Memory B cell (primary cell): ENCODE data around the gene ARFGEF2.

Source experiments
- ATAC-seq: fragments of 150-1000 bp; cut with Tn5 transposase; 2 replicates; pipeline ENCODE4 v1.10.0; 2021; ENCODE audit warnings: low read depth, mild to moderate bottlenecking, moderate library complexity
- DNase-seq, 2 donors: peaks; one replicate each; pipeline ENCODE4 v3.0.0; 2022; ENCODE audit warnings: low spot score in 2 of 2
- H3K27ac Mint-ChIP-seq: one replicate; pipeline ENCODE4 v1.8.0; 2022; ENCODE audit warnings: mild to moderate bottlenecking, moderate library complexity, mixed read lengths
- H3K27me3 Mint-ChIP-seq: one replicate; pipeline ENCODE4 v1.8.0; 2022; ENCODE audit warnings: mixed read lengths
- H3K36me3 Mint-ChIP-seq: one replicate; pipeline ENCODE4 v1.8.0; 2022; ENCODE audit warnings: mild to moderate bottlenecking, mixed read lengths
- H3K4me1 Mint-ChIP-seq: one replicate; pipeline ENCODE4 v1.8.0; 2022; ENCODE audit warnings: mixed read lengths
- H3K4me3 Mint-ChIP-seq: one replicate; pipeline ENCODE4 v1.8.0; 2022; ENCODE audit warnings: mild to moderate bottlenecking, moderate library complexity, mixed read lengths
- H3K9me3 Mint-ChIP-seq: one replicate; pipeline ENCODE4 v1.8.0; 2022; ENCODE audit warnings: mixed read lengths

The ARFGEF2 gene

DNA sequence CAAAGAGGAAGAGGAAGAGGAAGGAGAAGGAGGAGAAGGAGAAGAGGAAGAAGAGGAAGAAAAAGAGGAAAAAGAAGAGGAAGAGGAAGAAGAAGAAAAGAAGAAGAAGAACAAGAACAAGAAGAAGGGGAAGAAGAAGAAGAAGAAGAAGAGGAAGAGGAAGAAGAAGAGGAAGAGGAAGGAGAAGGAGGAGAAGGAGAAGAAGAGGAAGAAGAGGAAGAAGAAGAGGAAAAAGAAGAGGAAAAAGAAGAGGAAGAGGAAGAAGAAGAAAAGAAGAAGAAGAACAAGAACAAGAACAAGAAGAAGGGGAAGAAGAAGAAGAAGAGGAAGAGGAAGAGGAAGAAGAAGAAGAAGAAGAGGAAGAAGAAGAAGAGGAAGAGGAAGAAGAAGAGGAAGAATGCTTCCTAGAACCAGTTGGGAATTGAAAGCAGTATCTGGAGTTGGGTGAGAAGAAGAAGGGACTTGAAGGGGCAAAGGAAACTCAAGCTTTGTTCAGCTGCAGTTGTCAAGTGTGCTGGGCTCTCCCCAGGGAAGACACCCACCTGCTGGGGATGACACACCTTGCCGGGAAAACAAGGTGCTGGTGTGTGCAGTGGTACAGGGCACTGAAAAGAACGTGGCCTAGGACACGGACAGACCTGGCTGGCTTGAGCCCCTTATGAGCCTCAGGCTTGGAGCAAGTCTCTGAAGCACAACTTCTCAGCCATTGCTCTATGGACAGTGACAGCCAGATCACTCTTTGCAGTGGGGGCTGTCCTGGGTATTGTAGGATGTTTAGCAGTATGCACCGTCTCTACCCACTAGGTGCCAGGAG lies 30.1 kb upstream of the ARFGEF2 start:
- no peak overlapping the region for H3K4me3 Mint-ChIP-seq
- DNase-seq = no peak
- peak; percentile 72 for ATAC-seq
- H3K27me3 Mint-ChIP-seq = no peaks in the 10 kb centered on the region
- peaks cover 8% of the 10 kb centered on the region for H3K9me3 Mint-ChIP-seq
- peak overlapping the region; percentile 48 for H3K27ac Mint-ChIP-seq
- peaks cover 2% of the 10 kb centered on the region for H3K36me3 Mint-ChIP-seq
- peaks cover 28% of the 10 kb centered on the region for H3K4me1 Mint-ChIP-seq

DNA sequence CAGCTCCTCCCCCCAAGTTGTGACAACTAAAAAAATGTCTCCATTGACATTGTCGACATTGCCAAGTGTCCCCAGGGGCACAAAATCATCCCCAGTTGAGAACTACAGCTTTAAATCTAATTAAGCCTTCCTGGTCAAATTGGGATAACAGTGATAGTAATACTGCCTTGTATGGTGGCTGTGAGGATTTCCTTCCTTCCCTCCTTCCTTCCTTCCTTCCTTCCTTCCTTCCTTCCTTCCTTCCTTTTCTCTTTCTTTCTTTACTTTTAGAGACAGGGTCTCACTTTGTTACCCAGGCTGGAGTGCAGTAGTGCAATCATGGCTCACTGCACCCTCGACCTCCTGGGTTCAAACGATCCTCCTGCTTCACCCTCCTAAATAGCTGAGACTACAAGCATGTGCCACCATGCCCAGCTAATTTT lies 29.5 kb upstream of the ARFGEF2 start:
- H3K27me3 Mint-ChIP-seq = no peaks in the 10 kb centered on the region
- H3K4me3 Mint-ChIP-seq = no peak overlapping the region
- H3K4me1 Mint-ChIP-seq = peaks cover 31% of the 10 kb centered on the region
- DNase-seq (no peak), ATAC-seq (no peak)
- H3K27ac Mint-ChIP-seq = peak overlapping the region; percentile 31
- H3K36me3 Mint-ChIP-seq = peaks cover 2% of the 10 kb centered on the region
- H3K9me3 Mint-ChIP-seq = peaks cover 8% of the 10 kb centered on the region

DNA sequence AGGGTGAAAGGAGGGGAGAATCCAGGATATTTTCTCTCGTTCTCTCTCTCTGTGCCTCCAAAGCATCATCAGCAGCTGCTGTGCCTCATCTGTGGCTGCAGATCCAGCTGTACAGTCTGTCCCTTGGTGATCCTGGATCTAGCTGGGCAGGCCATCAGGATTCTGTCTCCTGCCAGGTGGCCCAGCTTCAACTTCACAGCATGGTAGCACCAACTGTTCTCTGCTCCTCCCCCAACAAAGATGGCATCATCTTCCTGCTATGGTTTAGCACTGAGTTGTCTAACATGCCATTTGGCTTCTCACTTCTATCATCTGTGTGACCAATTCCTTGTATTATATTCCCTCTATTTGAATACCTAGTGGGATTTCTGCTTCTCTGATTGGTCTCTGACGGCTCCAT lies 28.6 kb upstream of the ARFGEF2 start:
- DNase-seq (no peak), ATAC-seq (no peak)
- Mint-ChIP-seq H3K4me3 (no peak overlapping the region), H3K36me3 (peaks cover 2% of the 10 kb centered on the region), H3K4me1 (peaks cover 36% of the 10 kb centered on the region), H3K27ac (no peak overlapping the region), H3K9me3 (peaks cover 8% of the 10 kb centered on the region), H3K27me3 (no peaks in the 10 kb centered on the region)

DNA sequence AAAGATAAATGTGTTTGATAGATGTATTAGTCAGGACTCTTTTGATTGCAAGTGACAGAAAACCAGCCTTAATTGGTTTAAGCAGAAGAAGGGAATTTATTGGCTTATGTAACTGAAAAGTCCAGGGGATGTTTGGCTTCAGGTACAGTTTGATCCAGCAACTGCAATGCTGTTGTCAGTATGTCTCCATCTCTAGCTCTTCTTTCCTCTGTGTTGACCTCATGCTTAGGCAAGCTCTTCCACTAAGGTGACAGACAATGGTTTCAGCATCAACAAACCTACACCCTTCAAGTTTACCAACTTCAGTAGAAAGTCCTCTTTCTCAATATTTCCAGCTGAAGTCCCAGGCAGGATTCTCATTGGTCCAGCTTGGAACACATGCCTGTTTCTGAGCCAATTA lies 28.1 kb upstream of the ARFGEF2 start:
- Mint-ChIP-seq H3K4me3 (no peak overlapping the region), H3K27me3 (no peaks in the 10 kb centered on the region)

DNA sequence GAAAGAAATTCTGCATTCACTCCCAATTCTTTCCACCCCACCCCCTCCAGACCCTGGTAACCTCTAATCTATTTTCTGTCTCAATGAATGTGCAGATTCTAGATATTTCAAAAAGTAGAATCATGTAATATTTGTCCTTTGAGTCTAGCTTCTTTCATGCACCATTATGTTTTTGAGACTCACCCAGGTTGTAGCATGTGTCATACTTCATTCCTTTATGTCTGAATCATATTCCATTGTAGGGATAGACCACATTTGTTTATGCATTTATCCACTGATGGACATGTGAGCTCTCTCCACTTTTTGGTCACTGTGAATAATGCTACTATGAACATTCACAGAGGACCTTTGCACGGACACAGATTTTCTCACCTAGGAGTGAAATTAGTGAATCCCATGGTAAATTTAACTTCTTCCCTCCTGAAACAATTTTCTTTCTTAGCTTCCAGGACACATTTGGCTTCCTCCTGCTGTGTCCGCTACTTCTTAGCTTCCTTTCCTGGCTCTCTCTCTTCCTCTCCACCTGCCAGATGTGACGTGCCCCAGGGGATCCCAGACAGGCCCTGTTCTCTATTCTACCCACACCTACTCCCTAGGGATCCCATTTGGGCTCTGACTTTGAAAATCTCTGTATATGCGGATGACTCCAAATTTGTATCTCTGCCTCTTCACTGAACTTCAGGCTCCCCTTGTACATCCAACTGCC lies 24.1 kb upstream of the ARFGEF2 start:
- ATAC-seq (peak; percentile 69), DNase-seq (no peak)
- peaks cover 27% of the 10 kb centered on the region for H3K4me1 Mint-ChIP-seq

More for the DNA sequence above, 28.1 kb upstream of the ARFGEF2 start:
- Mint-ChIP-seq H3K36me3 (peaks cover 2% of the 10 kb centered on the region), H3K9me3 (peaks cover 8% of the 10 kb centered on the region), H3K27ac (no peak overlapping the region), H3K4me1 (peaks cover 41% of the 10 kb centered on the region)
- DNase-seq = no peak
- ATAC-seq = no peak

DNA sequence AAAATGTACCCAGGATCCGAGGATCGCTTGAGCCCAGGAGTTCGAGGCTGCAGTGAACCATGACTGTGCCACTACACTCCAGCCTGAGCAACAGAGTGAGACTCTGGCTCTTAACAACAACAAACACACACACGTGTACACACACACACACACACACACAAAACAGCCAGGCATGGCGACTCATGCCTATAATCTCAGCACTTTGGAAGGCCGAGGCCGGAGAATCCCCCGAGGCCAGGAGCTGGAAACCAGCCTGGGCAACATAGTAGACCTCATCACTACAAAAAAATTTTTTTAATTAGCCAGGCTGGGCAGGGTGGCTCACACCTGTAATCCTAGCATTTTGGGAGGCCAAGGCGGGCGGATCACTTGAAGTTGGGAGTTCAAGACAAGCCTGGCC lies 23.3 kb upstream of the ARFGEF2 start:
- DNase-seq (no peak), ATAC-seq (no peak)
- no peaks in the 10 kb centered on the region for H3K27me3 Mint-ChIP-seq
- H3K27ac Mint-ChIP-seq = no peak overlapping the region
- peak overlapping the region; percentile 15 for H3K4me3 Mint-ChIP-seq
- peaks cover 1% of the 10 kb centered on the region for H3K9me3 Mint-ChIP-seq
- peaks cover 24% of the 10 kb centered on the region for H3K4me1 Mint-ChIP-seq
- no peaks in the 10 kb centered on the region for H3K36me3 Mint-ChIP-seq

More for the DNA sequence above, 24.1 kb upstream of the ARFGEF2 start:
- H3K27me3 Mint-ChIP-seq = no peaks in the 10 kb centered on the region
- H3K9me3 Mint-ChIP-seq = peaks cover 1% of the 10 kb centered on the region
- H3K4me3 Mint-ChIP-seq = peak overlapping the region; percentile 15
- no peaks in the 10 kb centered on the region for H3K36me3 Mint-ChIP-seq
- H3K27ac Mint-ChIP-seq = no peak overlapping the region

DNA sequence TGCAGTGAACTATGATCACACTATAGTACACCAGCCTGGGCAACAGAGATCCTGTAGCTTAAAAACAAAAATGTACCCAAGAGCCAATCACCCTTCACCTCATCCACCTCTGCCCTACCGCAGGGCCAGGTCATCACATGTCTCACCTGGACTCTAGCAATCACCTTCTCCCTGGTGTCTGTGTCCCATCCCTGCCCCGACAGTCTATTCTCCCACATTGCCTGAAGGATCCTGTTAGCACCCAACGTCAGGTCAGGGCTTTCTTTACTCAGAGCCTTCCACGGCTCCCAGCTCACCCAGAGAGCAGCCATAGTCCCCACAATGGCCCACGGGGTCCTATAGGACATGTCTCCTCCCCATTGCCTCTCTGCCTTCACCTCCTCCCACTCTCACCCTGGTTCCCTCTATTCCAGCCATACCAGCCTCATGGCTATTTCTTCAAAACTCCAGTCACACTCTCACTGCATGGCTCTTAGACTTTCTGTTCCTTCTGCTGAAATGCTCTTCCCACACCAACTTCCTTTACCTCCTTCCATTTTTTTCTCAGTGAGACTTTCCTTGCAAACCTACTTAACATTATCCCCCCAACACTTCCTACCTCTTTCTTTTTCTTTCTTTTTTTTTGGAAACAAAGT lies 22.5 kb upstream of the ARFGEF2 start:
- Mint-ChIP-seq H3K27me3 (no peaks in the 10 kb centered on the region), H3K27ac (no peak overlapping the region), H3K4me1 (peaks cover 24% of the 10 kb centered on the region), H3K9me3 (no peaks in the 10 kb centered on the region), H3K4me3 (peak overlapping the region; percentile 1), H3K36me3 (no peaks in the 10 kb centered on the region)
- DNase-seq (no peak), ATAC-seq (no peak)

DNA sequence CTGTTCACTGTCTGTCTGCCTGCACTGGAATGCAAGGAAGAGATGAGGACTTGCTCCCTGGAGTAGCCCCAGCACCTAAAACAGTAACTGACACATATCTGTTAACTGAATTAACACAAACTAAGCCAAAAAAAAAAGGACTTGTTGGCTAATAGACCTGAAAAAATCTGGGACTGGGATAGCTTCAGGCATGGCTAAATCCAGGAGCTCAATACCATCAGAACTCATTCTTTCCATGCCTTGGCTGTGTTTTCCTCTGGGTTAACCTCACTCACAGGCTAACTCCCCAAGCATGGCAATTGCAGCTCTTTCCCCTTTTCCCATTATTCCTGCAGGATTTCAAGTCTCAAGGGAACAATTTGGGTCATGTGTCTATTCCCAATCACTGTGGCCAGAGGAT lies 21.6 kb upstream of the ARFGEF2 start:
- DNase-seq (no peak), ATAC-seq (no peak)
- peaks cover 30% of the 10 kb centered on the region for H3K4me1 Mint-ChIP-seq
- H3K4me3 Mint-ChIP-seq = no peak overlapping the region
- H3K27me3 Mint-ChIP-seq = no peaks in the 10 kb centered on the region
- H3K27ac Mint-ChIP-seq = no peak overlapping the region
- no peaks in the 10 kb centered on the region for H3K9me3 Mint-ChIP-seq
- H3K36me3 Mint-ChIP-seq = no peaks in the 10 kb centered on the region

DNA sequence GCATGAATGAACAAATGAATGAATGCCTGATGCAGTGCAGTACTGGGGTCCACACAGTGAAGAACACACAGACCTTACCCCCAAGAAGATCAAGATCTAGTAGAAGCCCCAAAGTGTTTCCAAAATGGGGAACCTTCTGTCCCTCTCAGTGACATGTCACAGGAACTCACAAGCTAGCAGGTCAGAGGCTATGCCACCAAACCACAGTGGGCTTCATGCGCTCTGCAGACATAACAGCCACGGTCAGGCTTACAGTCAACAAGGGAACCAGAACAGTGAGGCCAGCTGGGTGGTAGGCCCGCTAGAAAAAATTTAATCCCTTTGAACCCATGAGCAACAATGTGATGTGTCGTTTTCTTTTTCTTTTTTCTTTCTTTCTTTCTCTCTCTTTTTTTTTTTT lies 20.2 kb upstream of the ARFGEF2 start:
- DNase-seq = no peak
- peaks cover 32% of the 10 kb centered on the region for H3K4me1 Mint-ChIP-seq
- no peak overlapping the region for H3K4me3 Mint-ChIP-seq
- no peaks in the 10 kb centered on the region for H3K9me3 Mint-ChIP-seq
- H3K36me3 Mint-ChIP-seq = no peaks in the 10 kb centered on the region
- no peaks in the 10 kb centered on the region for H3K27me3 Mint-ChIP-seq
- no peak overlapping the region for H3K27ac Mint-ChIP-seq
- ATAC-seq = no peak

DNA sequence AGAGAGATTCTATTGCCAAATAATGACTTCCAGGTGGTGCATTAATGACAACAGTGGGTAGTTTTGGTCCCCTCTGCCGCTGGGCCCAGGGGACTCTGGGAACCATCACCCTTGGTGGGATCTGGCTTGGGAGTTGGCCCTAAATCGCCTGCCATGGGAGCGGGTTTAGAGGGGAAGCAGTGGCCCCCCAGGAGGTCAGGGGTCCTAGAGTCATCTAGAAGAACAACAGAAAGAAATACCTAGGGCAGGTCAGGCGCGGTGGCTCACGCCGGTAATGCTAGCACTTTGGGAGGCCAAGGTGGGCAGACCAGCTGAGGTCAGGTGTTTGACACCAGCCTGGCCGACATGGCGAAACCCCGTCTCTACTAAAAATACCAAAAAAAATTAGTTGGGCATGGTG lies 17.8 kb upstream of the ARFGEF2 start:
- H3K9me3 Mint-ChIP-seq = no peaks in the 10 kb centered on the region
- H3K27ac Mint-ChIP-seq = no peak overlapping the region
- H3K4me1 Mint-ChIP-seq = peaks cover 23% of the 10 kb centered on the region
- H3K27me3 Mint-ChIP-seq = no peaks in the 10 kb centered on the region
- DNase-seq = no peak
- H3K36me3 Mint-ChIP-seq = no peaks in the 10 kb centered on the region
- no peak for ATAC-seq
- H3K4me3 Mint-ChIP-seq = peak overlapping the region; percentile 16

DNA sequence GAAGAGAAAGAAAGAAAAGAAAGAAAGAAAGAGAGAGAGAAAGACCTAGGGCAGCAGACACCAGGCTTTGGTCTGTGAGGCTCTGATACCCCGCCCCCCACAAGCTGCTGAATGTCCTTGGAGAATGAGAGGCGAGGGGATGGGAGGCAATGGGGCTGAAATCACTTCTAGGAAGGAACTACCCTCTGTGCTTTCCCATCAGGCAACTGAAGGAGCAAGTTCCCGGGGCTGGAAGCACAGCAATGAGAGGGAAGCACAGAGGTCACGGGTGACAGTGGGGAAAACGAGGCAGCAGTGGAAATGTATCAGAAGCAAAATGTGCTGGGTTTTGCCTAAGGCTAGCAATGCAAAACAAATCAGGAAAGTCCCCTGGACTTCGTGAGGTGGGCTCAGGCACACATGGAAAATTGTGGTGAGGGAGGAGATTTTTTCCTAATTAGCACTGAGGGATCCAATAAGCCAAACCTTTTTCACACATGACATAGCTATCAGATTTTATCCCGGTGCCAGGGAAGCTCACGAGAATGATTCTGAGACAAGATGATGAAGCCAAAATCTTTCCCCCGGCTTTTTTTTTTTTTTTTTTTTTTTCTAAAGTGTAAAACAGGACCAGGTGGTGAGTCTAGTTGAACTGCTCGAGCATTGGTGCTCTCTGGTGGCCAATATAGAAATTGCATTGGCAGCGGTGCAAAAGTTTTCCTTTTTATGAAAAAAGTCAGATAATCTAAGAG lies 16.8 kb upstream of the ARFGEF2 start:
- Mint-ChIP-seq H3K9me3 (peaks cover 3% of the 10 kb centered on the region), H3K4me1 (peaks cover 16% of the 10 kb centered on the region), H3K4me3 (peak overlapping the region; percentile 43), H3K27me3 (no peaks in the 10 kb centered on the region), H3K27ac (peak overlapping the region; percentile 45), H3K36me3 (no peaks in the 10 kb centered on the region)
- ATAC-seq = peak; percentile 66
- peak; percentile 70 to 72 for DNase-seq

DNA sequence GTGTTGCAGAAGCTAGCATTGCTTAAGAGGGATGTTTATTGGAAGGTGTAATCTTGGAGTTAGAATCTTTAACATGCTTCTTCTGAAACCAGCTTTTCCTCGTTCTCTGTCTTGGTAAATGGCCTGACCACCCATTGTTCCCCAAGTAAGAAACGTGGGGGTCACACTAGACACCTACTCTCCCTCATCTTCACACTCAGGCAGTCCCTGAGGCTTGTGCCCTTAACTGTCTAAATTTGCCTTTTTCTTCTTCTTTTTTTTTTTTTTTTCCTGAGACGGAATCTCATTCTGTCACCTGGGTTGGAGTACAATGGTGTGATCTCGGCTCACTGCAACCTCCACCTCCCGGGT lies 16.2 kb upstream of the ARFGEF2 start:
- Mint-ChIP-seq H3K27me3 (no peaks in the 10 kb centered on the region), H3K27ac (no peak overlapping the region), H3K9me3 (peaks cover 3% of the 10 kb centered on the region), H3K4me3 (no peak overlapping the region), H3K4me1 (peaks cover 16% of the 10 kb centered on the region), H3K36me3 (no peaks in the 10 kb centered on the region)
- DNase-seq = no peak
- ATAC-seq = peak; percentile 10

DNA sequence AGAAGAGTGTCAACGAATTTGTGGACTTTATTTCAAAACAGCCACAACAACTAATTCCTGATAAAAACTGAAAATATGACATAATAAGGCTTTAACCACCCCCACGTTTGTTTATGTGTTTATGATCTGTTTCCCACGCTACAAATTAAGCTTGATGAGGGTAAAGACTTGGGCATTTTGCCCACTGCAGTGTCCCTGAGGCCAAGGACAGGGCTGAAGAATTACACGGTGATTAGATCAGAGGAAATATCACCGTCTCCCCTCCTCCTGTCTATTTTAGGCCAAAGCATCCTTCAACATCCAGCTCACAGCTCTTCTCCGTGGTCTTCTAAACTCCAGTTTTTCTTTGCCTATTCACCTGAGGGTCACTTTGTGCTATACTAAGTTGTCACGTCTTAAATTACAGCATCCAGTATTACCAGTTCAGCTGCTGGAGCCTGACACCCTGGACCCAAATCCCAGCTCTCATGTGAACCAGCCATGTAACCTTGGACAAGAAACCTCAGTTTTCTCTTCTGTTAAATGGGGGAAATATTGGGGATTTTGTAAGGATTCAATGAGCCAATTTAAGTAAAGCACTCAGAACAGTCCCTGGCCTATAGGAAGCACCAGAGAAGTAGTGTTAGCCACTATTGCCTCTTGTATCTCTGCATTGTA lies 15.2 kb upstream of the ARFGEF2 start:
- no peak overlapping the region for H3K4me3 Mint-ChIP-seq
- H3K36me3 Mint-ChIP-seq = no peaks in the 10 kb centered on the region
- H3K4me1 Mint-ChIP-seq = peaks cover 19% of the 10 kb centered on the region
- H3K9me3 Mint-ChIP-seq = peaks cover 3% of the 10 kb centered on the region
- no peaks in the 10 kb centered on the region for H3K27me3 Mint-ChIP-seq
- DNase-seq = no peak
- H3K27ac Mint-ChIP-seq = peak overlapping the region; percentile 4
- ATAC-seq = no peak
